ENCODE measurements around the gene PNPLA2.

PNPLA2 gene

GRCh38 chr11:863910-864827, 45.5 kb downstream of the PNPLA2 start:
- Histone ChIP-seq H3K27me3 (ENCODE audit: control insufficient read depth, insufficient read depth, low read length) (no peaks in the 10 kb centered on the region), H3K27ac (ENCODE audit: low read length) (no peak overlapping the region), H3K36me3 (ENCODE audit: control insufficient read depth, insufficient read depth, low read length) (peaks cover 10% of the 10 kb centered on the region; the same call in 1 of the 2 replicates), H3K9me3 (ENCODE audit: control insufficient read depth, insufficient read depth, low read length) (no peaks in the 10 kb centered on the region), H3K4me3 (ENCODE audit: low read length) (no peak overlapping the region), H3K4me1 (ENCODE audit: control insufficient read depth, insufficient read depth, low read length) (peaks cover 13% of the 10 kb centered on the region)
- no CpG with 5 or more reads among the region's 31 CpGs for WGBS (ENCODE audit: insufficient coverage, insufficient read length)
- DNase-seq (ENCODE audit: low read depth, low spot score): no peak

DNA sequence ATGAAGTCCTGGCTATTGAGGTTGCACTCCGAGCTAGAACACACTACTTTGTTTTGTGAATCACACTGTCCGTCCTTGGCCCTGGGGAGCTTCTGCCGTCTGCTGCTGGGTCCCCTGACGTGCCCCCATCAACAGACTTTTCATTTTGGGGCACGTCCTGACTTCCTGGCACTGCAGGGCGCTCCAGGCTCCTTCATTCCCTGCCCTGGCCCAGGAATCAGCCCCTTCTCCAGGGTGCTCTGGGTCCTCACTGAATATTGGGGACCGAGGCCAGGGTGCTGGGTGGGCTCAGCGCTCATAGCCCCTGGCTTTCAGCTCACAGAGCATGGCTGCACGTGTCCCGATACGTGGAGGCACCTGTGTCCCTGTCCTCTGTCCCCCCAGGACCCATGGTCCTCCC, 46.2 kb downstream of the PNPLA2 start:
- peaks cover 13% of the 10 kb centered on the region for H3K4me1 ChIP-seq (ENCODE audit: control insufficient read depth, insufficient read depth, low read length)
- H3K27ac ChIP-seq (ENCODE audit: low read length): no peak overlapping the region
- no peaks in the 10 kb centered on the region for H3K9me3 ChIP-seq (ENCODE audit: control insufficient read depth, insufficient read depth, low read length)
- H3K36me3 ChIP-seq (ENCODE audit: control insufficient read depth, insufficient read depth, low read length): peaks cover 11% of the 10 kb centered on the region; the same call in 1 of the 2 replicates
- whole genome bisulfite sequencing (ENCODE audit: insufficient coverage, insufficient read length): no CpG with 5 or more reads among the region's 11 CpGs
- H3K27me3 ChIP-seq (ENCODE audit: control insufficient read depth, insufficient read depth, low read length): no peaks in the 10 kb centered on the region
- no peak overlapping the region for H3K4me3 ChIP-seq (ENCODE audit: low read length)
- no peak for DNase-seq (ENCODE audit: low read depth, low spot score)

DNA sequence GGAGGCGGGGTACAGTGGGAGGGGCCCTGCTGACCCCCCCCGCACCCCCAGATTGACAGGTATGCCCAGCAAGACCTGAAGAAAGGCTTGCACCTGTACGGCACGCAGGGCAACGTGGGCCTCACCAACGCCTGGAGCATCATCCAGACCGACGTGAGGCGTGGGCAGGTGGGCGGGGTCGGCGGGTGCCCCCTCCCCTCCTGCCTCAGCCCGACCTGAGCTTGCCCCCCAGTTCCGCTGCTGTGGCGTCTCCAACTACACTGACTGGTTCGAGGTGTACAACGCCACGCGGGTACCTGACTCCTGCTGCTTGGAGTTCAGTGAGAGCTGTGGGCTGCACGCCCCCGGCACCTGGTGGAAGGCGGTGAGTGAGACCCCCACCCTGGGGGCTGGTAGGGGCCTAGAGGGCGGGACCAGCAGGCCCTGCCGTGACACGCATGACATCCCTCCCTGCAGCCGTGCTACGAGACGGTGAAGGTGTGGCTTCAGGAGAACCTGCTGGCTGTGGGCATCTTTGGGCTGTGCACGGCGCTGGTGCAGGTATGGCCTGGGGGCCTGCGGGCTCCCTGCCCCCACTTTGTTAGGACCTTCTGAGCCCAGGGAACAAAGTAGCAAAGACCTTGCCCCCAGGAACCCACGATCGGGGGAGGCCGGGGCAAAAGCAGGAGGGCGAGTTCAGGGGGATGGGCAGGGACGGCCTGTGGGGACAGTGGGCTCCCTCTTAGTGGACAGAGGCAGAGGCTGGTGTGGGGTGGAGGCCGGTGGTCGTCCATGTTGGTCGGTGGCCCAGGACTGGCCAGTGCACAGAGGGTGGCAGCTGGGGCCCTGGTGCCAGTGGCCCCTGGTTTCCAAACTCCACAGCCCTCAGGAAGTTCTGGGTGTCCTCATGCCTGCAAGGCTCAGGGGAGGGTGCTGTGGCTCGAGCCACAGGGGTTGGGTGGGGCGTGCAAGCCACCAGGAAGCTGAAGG, 47.0 kb downstream of the PNPLA2 start:
- Histone ChIP-seq H3K27ac (ENCODE audit: low read length) (no peak overlapping the region), H3K27me3 (ENCODE audit: control insufficient read depth, insufficient read depth, low read length) (no peaks in the 10 kb centered on the region), H3K36me3 (ENCODE audit: control insufficient read depth, insufficient read depth, low read length) (peaks cover 11% of the 10 kb centered on the region; the same call in 1 of the 2 replicates), H3K9me3 (ENCODE audit: control insufficient read depth, insufficient read depth, low read length) (no peaks in the 10 kb centered on the region), H3K4me1 (ENCODE audit: control insufficient read depth, insufficient read depth, low read length) (peaks cover 15% of the 10 kb centered on the region), H3K4me3 (ENCODE audit: low read length) (no peak overlapping the region)
- DNase-seq (ENCODE audit: low read depth, low spot score): no peak
- WGBS (ENCODE audit: insufficient coverage, insufficient read length): no CpG with 5 or more reads among the region's 41 CpGs

DNA sequence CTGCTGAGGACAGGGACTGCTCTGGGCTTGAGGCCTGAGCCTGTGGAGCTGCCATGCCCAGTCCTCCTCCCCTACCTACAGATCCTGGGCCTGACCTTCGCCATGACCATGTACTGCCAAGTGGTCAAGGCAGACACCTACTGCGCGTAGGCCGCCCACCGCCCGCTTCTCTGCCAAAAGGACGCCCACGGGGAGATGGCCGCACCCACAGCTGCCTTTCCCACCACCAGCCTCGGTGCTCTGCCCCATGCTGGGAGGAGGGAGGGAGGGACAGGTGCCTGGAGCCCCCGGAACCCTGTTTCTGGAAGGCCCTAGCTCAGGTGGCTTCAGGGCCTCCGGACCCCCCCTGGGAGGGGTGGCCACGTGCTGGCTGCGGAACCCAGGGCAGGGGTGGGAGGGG, 47.8 kb downstream of the PNPLA2 start:
- Histone ChIP-seq H3K27me3 (ENCODE audit: control insufficient read depth, insufficient read depth, low read length) (no peaks in the 10 kb centered on the region), H3K36me3 (ENCODE audit: control insufficient read depth, insufficient read depth, low read length) (peaks cover 13% of the 10 kb centered on the region; the same call in 1 of the 2 replicates), H3K9me3 (ENCODE audit: control insufficient read depth, insufficient read depth, low read length) (no peaks in the 10 kb centered on the region), H3K4me1 (ENCODE audit: control insufficient read depth, insufficient read depth, low read length) (peaks cover 15% of the 10 kb centered on the region), H3K27ac (ENCODE audit: low read length) (no peak overlapping the region), H3K4me3 (ENCODE audit: low read length) (no peak overlapping the region)
- no CpG with 5 or more reads among the region's 14 CpGs for WGBS (ENCODE audit: insufficient coverage, insufficient read length)
- DNase-seq (ENCODE audit: low read depth, low spot score): no peak

- no CpG with 5 or more reads among the region's 8 CpGs for WGBS (ENCODE audit: insufficient coverage, insufficient read length)
- Histone ChIP-seq H3K27me3 (ENCODE audit: control insufficient read depth, insufficient read depth, low read length) (no peaks in the 10 kb centered on the region), H3K27ac (ENCODE audit: low read length) (no peak overlapping the region), H3K4me3 (ENCODE audit: low read length) (no peak overlapping the region), H3K9me3 (ENCODE audit: control insufficient read depth, insufficient read depth, low read length) (no peaks in the 10 kb centered on the region), H3K4me1 (ENCODE audit: control insufficient read depth, insufficient read depth, low read length) (peaks cover 6% of the 10 kb centered on the region; the same call in 1 of the 2 replicates), H3K36me3 (ENCODE audit: control insufficient read depth, insufficient read depth, low read length) (peaks cover 14% of the 10 kb centered on the region; the same call in 1 of the 2 replicates)
- DNase-seq (ENCODE audit: low read depth, low spot score): no peak
These were observed 49.2 kb downstream of the PNPLA2 start for GRCh38 chr11:867856-868358.

DNA sequence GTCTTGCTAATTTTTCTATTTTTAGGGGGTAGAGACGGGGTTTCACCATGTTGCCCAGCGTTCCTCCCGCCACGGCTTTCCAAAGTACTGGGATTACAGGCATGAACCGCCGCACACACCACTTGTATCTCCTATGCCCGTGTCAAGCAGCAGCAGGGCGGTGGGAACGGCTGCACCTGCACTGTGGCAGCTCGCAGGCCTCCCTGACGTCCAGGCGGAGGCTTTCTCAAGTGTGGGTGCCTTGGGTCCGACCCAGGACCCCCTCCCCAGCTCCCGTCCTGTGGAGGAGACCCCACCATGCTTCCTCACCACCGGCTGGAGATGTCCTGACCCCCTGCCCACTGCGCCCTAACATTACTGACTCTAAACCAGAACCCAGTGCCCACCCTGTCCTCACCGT, 49.7 kb downstream of the PNPLA2 start:
- no peak overlapping the region for H3K4me3 ChIP-seq (ENCODE audit: low read length)
- peaks cover 14% of the 10 kb centered on the region; the same call in 1 of the 2 replicates for H3K36me3 ChIP-seq (ENCODE audit: control insufficient read depth, insufficient read depth, low read length)
- H3K27me3 ChIP-seq (ENCODE audit: control insufficient read depth, insufficient read depth, low read length): no peaks in the 10 kb centered on the region
- H3K27ac ChIP-seq (ENCODE audit: low read length): no peak overlapping the region
- no peaks in the 10 kb centered on the region for H3K9me3 ChIP-seq (ENCODE audit: control insufficient read depth, insufficient read depth, low read length)
- no CpG with 5 or more reads among the region's 17 CpGs for WGBS (ENCODE audit: insufficient coverage, insufficient read length)
- peaks cover 3% of the 10 kb centered on the region; the same call in 1 of the 2 replicates for H3K4me1 ChIP-seq (ENCODE audit: control insufficient read depth, insufficient read depth, low read length)
- DNase-seq (ENCODE audit: low read depth, low spot score): no peak

- Histone ChIP-seq H3K4me3 (ENCODE audit: low read length) (no peak overlapping the region), H3K27ac (ENCODE audit: low read length) (no peak overlapping the region), H3K27me3 (ENCODE audit: control insufficient read depth, insufficient read depth, low read length) (no peaks in the 10 kb centered on the region), H3K9me3 (ENCODE audit: control insufficient read depth, insufficient read depth, low read length) (no peaks in the 10 kb centered on the region), H3K36me3 (ENCODE audit: control insufficient read depth, insufficient read depth, low read length) (peaks cover 14% of the 10 kb centered on the region; the same call in 1 of the 2 replicates), H3K4me1 (ENCODE audit: control insufficient read depth, insufficient read depth, low read length) (peaks cover 3% of the 10 kb centered on the region; the same call in 1 of the 2 replicates)
- DNase-seq (ENCODE audit: low read depth, low spot score): no peak
- no CpG with 5 or more reads among the region's 12 CpGs for WGBS (ENCODE audit: insufficient coverage, insufficient read length)
These were observed 50.1 kb downstream of the PNPLA2 start for GRCh38 chr11:868802-869201.

DNA sequence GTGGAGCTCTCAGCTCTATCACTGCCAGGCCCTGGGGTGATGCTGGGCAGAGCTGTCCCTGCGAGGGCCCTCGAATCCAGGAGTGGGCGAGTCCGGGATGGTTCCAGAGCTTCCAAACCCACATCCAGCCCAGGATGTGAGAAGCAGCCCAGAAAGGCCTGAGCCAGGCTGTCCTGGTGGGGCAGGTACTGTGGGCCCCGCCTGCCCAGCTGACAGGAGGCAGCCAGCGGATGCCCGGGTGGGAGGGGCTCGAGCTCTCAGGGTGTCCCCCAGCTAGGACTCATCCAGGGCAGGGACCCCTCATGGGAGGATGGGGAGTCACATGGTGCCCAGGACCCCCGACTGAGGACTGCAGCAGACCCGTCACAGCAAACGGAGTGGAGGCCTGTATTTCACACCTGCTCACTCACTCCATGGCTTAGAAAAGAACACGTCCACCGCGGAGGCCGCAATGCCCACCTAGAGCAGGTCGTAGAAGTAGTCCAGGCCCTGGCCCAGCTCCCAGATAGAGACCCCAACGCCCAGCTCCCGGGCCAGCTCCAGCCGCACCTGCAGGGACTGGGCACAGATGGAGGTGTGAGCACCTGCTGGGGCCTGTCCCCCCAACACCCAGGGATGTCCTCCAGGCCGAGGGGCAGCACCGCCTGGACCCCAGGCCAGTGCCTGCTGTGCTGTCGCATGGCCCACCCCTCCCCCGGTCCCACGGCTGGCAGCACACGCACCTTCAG, 50.8 kb downstream of the PNPLA2 start:
- Histone ChIP-seq H3K27me3 (ENCODE audit: control insufficient read depth, insufficient read depth, low read length) (no peaks in the 10 kb centered on the region), H3K4me1 (ENCODE audit: control insufficient read depth, insufficient read depth, low read length) (peaks cover 3% of the 10 kb centered on the region; the same call in 1 of the 2 replicates), H3K27ac (ENCODE audit: low read length) (no peak overlapping the region), H3K36me3 (ENCODE audit: control insufficient read depth, insufficient read depth, low read length) (peaks cover 14% of the 10 kb centered on the region; the same call in 1 of the 2 replicates), H3K4me3 (ENCODE audit: low read length) (no peak overlapping the region), H3K9me3 (ENCODE audit: control insufficient read depth, insufficient read depth, low read length) (no peaks in the 10 kb centered on the region)
- no CpG with 5 or more reads among the region's 25 CpGs for WGBS (ENCODE audit: insufficient coverage, insufficient read length)
- no peak for DNase-seq (ENCODE audit: low read depth, low spot score)

DNA sequence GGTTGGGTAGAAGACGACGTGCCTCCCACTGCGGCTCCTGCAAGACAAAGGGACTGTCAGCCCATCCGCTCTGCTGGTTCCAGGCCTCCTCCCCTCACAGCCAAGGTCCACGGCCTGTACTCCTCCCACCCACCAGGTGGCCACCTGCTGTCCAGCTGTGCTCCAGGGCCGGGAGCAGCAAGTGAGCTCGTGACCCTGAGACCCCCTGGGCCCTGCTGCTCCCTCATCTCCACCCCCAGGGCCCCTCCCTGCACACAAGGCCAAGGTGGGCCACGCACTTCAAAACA, 51.4 kb downstream of the PNPLA2 start:
- DNase-seq (ENCODE audit: low read depth, low spot score): no peak
- no CpG with 5 or more reads among the region's 8 CpGs for WGBS (ENCODE audit: insufficient coverage, insufficient read length)
- H3K4me1 ChIP-seq (ENCODE audit: control insufficient read depth, insufficient read depth, low read length): peaks cover 2% of the 10 kb centered on the region; the same call in 1 of the 2 replicates
- H3K9me3 ChIP-seq (ENCODE audit: control insufficient read depth, insufficient read depth, low read length): no peaks in the 10 kb centered on the region
- no peaks in the 10 kb centered on the region for H3K27me3 ChIP-seq (ENCODE audit: control insufficient read depth, insufficient read depth, low read length)
- no peak overlapping the region for H3K4me3 ChIP-seq (ENCODE audit: low read length)
- peaks cover 14% of the 10 kb centered on the region; the same call in 1 of the 2 replicates for H3K36me3 ChIP-seq (ENCODE audit: control insufficient read depth, insufficient read depth, low read length)
- no peak overlapping the region for H3K27ac ChIP-seq (ENCODE audit: low read length)

Measured in iPS DF 6.9 (cell line).